Activated CD4-positive, alpha-beta T cell treated with anti-CD3 and anti-CD28 coated beads for 36 hours (primary cell): ENCODE data around the gene GALR3. TPM values are rescaled to one million over a fixed set of nuclear protein-coding genes. Genes with fewer than 3 reads are reported as not detected.
A peak's percentile ranks its signal among the peaks of the same experiment; 100 is the strongest.
"Not testable (repeated sequence)": the region's sequence is repeated elsewhere in the genome, so short reads cannot be mapped to it uniquely, and the experiment has no call there.

Experiments used
- ATAC-seq: fragments of 200-7000 bp; cut with Tn5 transposase; one replicate; pipeline ENCODE4 v1.10.0; 2021; ENCODE audit warnings: mild to moderate bottlenecking, moderate library complexity
- CTCF ChIA-PET: fragments of 350-600 bp; sonication (Branson Sonifier 250); formaldehyde crosslinking; loops from one replicate; lab custom pipeline; 2021; ENCODE audit warnings: antibody characterized with exemption; lab: Charles Lee
- POLR2A ChIA-PET: fragments of 350-600 bp; sonication (Branson Sonifier 250); formaldehyde crosslinking; loops from one replicate; lab custom pipeline; 2021; ENCODE audit warnings: antibody characterized with exemption, inconsistent platforms; lab: Charles Lee
- DNase-seq: peaks from one replicate; pipeline ENCODE4 v3.0.0-alpha.2; 2020
- H3K27ac Mint-ChIP-seq: one replicate; pipeline ENCODE4 v1.8.0; 2021; ENCODE audit warnings: mixed read lengths
- H3K27me3 Mint-ChIP-seq: one replicate; pipeline ENCODE4 v1.8.0; 2021; ENCODE audit warnings: mixed read lengths
- H3K36me3 Mint-ChIP-seq: one replicate; pipeline ENCODE4 v1.8.0; 2021; ENCODE audit warnings: low read depth, mixed read lengths
- H3K4me1 Mint-ChIP-seq: one replicate; pipeline ENCODE4 v1.8.0; 2021; ENCODE audit warnings: mixed read lengths
- H3K4me3 Mint-ChIP-seq: one replicate; pipeline ENCODE4 v1.8.0; 2021; ENCODE audit warnings: mild to moderate bottlenecking, moderate library complexity, mixed read lengths
- H3K9me3 Mint-ChIP-seq: one replicate; pipeline ENCODE4 v1.8.0; 2021; ENCODE audit warnings: low read depth, mixed read lengths
- intact Hi-C, 2 experiments: fragments of 100-400 bp; cut with DNase I in 1 of 2; cut with micrococcal nuclease in 1 of 2; formaldehyde crosslinking; loops; one replicate each; pipeline versions ENCODE4 v1.14.2 to v1.15.1; 2022 to 2024; cut with DNase I, micrococcal nuclease
- total RNA-seq, 2 experiments: library from RNA; stranded (reverse); gene quantifications; one replicate each; pipeline ENCODE4 v1.2.3, GENCODE V29; 2021

GALR3 gene
- total RNA-seq, 2 experiments from 2014 or later: 0.21 TPM; not detected in 1

DNA sequence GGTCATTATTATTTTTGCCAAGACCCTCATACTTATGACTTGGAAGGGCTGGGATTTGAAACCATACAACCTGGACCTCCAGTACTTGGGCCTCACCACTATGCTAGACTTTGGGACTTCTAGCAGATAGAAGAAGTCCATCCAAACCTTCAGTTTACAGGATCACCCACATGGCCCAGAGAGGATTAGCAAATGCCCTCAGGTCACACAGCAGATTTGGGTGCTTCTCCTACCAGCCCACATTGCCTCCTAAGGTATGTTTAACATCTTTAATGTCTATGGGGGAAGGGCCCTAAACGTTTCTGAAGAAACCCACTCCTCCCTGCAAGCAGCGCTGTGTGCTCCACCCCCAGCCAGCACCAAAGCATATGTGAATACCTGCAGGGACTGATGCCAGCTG lies 32.9 kb upstream of the GALR3 start:
- no peak overlapping the region for H3K27ac Mint-ChIP-seq
- H3K36me3 Mint-ChIP-seq: no peaks in the 10 kb centered on the region
- DNase-seq: no peak
- no peak overlapping the region for H3K4me3 Mint-ChIP-seq
- ChIA-PET CTCF (no interaction called here), POLR2A (no interaction called here)
- no peaks in the 10 kb centered on the region for H3K9me3 Mint-ChIP-seq
- H3K4me1 Mint-ChIP-seq: no peaks in the 10 kb centered on the region
- peaks cover 2% of the 10 kb centered on the region for H3K27me3 Mint-ChIP-seq
- ATAC-seq: no peak
- intact Hi-C loops: no loop called here

DNA sequence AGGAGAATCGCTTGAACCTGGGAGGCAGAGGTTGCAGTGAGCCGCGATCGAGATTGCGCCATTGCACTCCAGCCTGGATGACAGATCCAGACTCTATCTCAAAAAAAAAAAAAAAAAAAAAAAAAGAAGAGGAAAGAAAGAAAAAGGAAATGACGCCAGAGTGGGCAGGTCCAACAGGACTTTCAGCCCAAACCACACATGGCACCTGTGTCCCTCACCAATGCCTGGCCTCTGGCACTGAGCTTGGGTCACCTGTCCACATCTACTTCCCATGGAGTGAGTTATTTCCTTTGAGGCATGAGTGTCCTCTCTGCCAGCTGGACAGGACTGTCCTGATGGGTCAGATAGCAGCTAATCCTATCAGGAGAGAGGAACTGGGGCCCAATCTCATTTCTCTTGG lies 30.7 kb upstream of the GALR3 start:
- no peak for ATAC-seq
- POLR2A ChIA-PET: no interaction called here
- intact Hi-C loops: no loop called here
- no peak overlapping the region for H3K4me3 Mint-ChIP-seq
- no peaks in the 10 kb centered on the region for H3K27me3 Mint-ChIP-seq
- DNase-seq: no peak
- H3K27ac Mint-ChIP-seq: no peak overlapping the region
- H3K36me3 Mint-ChIP-seq: no peaks in the 10 kb centered on the region
- H3K9me3 Mint-ChIP-seq: no peaks in the 10 kb centered on the region
- CTCF ChIA-PET: no interaction called here
- H3K4me1 Mint-ChIP-seq: no peaks in the 10 kb centered on the region

DNA sequence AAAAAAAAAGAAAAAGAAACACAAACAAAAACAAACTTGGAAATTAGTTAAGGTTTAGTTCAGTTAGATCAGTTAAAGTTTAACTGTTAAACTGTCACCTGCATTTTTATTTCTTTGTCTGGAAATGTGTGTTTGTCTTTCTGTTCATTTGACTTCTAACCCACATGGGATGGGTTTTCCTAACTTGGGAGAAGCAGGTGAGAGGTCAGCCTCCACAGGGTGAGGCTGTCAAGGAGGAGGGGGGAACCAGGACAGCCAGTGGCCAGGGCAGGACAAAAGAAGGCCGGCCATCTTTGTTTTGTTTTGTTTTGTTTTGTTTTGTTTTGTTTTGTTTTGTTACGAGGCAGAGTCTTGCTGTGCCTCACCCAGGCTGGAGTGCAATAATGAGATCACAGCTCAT lies 28.8 kb upstream of the GALR3 start:
- H3K36me3 Mint-ChIP-seq: no peaks in the 10 kb centered on the region
- ATAC-seq (no peak), DNase-seq (no peak)
- ChIA-PET CTCF (interaction anchor here (0.6 kb wide), 1 partner anchor 377 kb away, joined by 3 read pairs; no protein-coding TSS in a partner anchor), POLR2A (no interaction called here)
- no peak overlapping the region for H3K27ac Mint-ChIP-seq
- H3K4me1 Mint-ChIP-seq: no peaks in the 10 kb centered on the region
- intact Hi-C loops: no loop called here
- H3K4me3 Mint-ChIP-seq: no peak overlapping the region
- H3K27me3 Mint-ChIP-seq: no peaks in the 10 kb centered on the region
- no peaks in the 10 kb centered on the region for H3K9me3 Mint-ChIP-seq

DNA sequence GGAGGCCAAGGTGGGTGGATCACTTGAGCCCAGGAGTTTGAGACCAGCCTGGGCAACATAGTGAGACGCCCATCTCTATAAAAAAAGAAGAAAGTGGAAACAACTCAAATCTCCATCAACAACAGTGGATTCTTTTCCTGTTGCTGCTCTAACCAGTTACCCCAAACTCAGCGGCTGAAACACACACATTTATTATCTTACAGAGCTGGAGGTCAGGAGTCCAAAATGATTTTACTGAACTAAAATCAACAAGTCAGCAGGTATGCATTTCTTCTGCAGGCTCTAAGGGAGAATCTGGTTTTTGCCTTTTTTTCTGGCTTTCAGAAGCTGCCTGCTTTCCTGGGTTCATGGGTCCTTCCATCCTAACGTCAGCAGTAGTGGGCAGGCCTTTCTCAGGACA lies 27.1 kb upstream of the GALR3 start:
- H3K27ac Mint-ChIP-seq: no peak overlapping the region
- DNase-seq: no peak
- peaks cover 3% of the 10 kb centered on the region for H3K27me3 Mint-ChIP-seq
- POLR2A ChIA-PET: interaction anchor here (0.7 kb wide), 1 partner anchor 77 kb away, joined by 4 read pairs; no protein-coding TSS in a partner anchor
- CTCF ChIA-PET: interaction anchor here (0.6 to 0.7 kb wide), 3 partner anchors 115 to 162 kb away, joined by 3 read pairs; no protein-coding TSS in a partner anchor
- no peak overlapping the region for H3K4me3 Mint-ChIP-seq
- H3K4me1 Mint-ChIP-seq: no peaks in the 10 kb centered on the region
- intact Hi-C loops: no loop called here
- H3K36me3 Mint-ChIP-seq: no peaks in the 10 kb centered on the region
- no peaks in the 10 kb centered on the region for H3K9me3 Mint-ChIP-seq
- no peak for ATAC-seq

DNA sequence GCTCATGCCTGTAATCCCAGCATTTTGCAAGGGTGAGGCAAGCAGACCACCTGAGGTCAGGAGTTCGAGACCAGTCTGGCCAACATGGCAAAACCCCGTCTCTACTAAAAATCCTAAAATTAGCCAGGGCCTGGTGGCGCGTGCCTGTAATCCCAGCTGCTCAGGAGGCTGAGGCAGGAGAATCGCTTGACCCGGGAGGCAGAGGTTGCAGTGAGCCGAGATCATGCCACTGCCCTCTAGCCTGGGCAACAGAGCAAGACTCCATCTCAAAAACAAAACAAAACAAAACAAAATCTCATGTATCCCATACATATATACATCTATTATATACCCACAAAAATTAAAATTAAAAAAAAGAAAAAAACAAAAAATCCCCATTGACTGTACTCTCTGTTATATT lies 25.9 kb upstream of the GALR3 start:
- intact Hi-C loops, H3K4me1 Mint-ChIP-seq, H3K9me3 Mint-ChIP-seq: not testable (repeated sequence)

DNA sequence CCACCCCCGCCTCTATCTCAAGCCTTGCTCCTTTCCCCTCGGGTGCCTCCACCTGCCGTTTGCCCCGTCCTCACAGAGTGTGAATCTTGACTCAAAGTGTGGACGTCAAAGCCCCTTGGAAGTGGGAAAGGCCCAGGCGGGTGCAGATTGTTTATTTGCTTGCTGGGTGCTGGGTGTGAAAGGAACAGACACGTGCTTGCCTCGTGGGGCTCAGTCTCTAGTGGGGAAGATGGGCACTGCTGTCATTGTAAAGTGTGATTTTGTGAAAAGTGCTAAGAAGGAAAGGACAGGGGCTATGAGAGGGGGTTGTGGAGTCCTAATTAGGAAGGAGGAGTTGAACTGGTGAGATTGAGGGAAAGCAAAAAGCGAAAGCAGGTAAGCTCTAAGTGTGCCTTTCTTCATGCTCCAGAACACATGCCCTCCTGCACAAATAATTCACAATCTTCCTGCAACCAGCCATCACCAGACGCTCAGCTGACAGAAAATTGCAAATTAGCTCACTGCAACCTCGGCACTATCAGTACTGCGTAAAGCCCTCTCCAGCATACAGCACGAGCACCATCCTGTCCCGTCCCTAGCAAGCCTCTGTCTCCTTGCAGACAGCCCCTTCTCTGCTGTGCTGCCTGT lies 25.2 kb upstream of the GALR3 start:
- no peaks in the 10 kb centered on the region for H3K9me3 Mint-ChIP-seq
- H3K4me3 Mint-ChIP-seq: no peak overlapping the region
- no peak overlapping the region for H3K27ac Mint-ChIP-seq
- ChIA-PET POLR2A (interaction anchor here (0.6 kb wide), 1 partner anchor 370 kb away, joined by 3 read pairs; no protein-coding TSS in a partner anchor), CTCF (interaction anchor here (0.6 kb wide), 1 partner anchor 499 kb away, joined by 3 read pairs; no protein-coding TSS in a partner anchor)
- DNase-seq: no peak
- peaks cover 4% of the 10 kb centered on the region for H3K4me1 Mint-ChIP-seq
- intact Hi-C loops: no loop called here
- no peak for ATAC-seq
- H3K36me3 Mint-ChIP-seq: no peaks in the 10 kb centered on the region
- peaks cover 7% of the 10 kb centered on the region for H3K27me3 Mint-ChIP-seq

More for the DNA sequence above, 25.9 kb upstream of the GALR3 start:
- CTCF ChIA-PET, H3K36me3 Mint-ChIP-seq, ATAC-seq, H3K27me3 Mint-ChIP-seq, H3K27ac Mint-ChIP-seq, POLR2A ChIA-PET, DNase-seq, H3K4me3 Mint-ChIP-seq: not testable (repeated sequence)

DNA sequence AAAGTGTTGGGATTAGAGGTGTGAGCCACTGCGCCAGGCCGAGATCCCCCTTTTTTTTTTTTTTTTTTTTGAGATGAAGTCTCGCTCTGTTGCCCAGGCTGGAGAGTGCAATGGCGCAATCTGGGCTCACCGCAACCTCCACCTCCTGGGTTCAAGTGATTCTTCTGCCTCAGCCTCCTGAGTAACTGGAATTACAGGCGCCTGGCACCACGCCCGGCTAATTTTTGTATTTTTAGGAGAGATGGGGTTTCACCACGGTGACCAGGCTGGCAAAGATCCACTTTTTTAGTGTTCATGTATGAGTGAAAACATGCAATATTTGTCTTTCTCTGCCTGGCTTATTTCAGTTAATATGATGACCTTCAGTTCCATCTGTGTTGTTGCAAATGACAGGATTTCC lies 23.2 kb upstream of the GALR3 start:
- intact Hi-C loops: loop anchor here in 1 of 2 experiments (5.0 to 10.0 kb wide), 2 partner anchors 555 to 597 kb away; partner anchors contain the start of gene RAC2
- H3K27me3 Mint-ChIP-seq: peaks cover 16% of the 10 kb centered on the region
- H3K27ac Mint-ChIP-seq, POLR2A ChIA-PET, H3K4me3 Mint-ChIP-seq, CTCF ChIA-PET, DNase-seq, ATAC-seq, H3K36me3 Mint-ChIP-seq, H3K9me3 Mint-ChIP-seq: not testable (repeated sequence)
- peaks cover 16% of the 10 kb centered on the region for H3K4me1 Mint-ChIP-seq

DNA sequence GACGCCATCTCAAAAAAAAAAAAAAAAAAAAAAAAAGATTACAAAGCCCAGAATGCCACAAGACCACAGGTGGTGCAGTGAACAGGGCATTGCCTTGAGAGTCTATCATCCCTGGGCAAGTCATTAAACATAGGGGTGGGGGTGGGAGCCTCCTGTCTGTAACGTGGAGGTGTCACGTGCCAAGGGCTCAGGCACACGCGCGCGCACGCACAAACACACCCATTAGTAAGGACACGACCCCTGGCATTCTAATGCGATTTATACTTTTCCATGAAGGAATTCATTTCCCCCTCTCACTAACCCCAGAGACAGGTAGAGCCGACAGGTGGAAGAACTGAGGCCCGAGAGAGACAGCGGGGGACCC lies 21.3 kb upstream of the GALR3 start:
- DNase-seq (no peak), ATAC-seq (no peak)
- Mint-ChIP-seq H3K4me3 (peak overlapping the region; percentile 58), H3K36me3 (no peaks in the 10 kb centered on the region), H3K9me3 (no peaks in the 10 kb centered on the region), H3K27me3 (peaks cover 29% of the 10 kb centered on the region), H3K27ac (no peak overlapping the region), H3K4me1 (peaks cover 31% of the 10 kb centered on the region)
- ChIA-PET CTCF (no interaction called here), POLR2A (no interaction called here)
- intact Hi-C loops: loop anchor here in 1 of 2 experiments (5.0 to 10.0 kb wide), 2 partner anchors 557 to 595 kb away; partner anchors contain the start of gene RAC2

DNA sequence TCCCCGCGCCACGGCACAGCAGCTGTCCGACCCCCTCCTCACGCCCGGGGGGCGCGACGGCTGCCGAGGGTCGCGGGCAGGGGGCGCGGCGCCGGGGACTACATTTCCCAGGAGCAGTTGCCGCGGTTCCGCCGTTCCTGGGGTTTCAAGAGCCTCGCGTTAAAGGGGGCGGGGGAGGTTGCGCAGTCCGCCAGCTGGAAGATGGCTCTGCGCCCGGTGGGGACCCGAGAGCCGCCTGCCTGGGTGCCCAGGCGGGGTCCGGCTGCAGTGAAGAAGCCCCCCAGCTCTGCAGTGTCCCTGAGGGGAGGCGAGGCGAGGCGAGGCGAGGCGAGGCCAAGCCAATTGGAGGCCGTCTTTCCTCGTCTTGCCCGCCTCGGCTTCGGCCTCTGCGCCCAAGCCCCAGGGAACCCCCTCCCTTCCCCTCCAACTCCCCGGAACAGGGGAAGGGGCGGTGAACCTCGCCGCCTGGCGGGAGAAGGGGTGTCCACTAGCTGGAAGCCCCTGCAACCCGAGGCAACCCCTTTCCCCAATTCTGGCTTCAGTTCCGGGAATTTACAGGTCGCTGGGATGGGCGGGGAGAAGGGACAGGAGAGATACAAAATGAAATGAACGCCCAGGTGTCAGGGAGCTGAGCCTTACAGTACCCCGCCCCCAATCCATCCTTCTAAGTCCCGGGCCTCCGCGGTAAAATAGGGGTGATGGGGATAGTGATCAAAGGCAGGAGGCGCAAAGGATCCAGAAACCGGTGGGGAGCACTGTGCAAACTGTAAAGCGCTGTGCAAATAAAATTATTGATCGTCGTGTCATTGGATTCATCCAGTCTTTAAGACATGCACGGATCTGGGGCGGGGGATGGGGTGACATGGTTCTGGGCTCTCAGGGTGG lies 20.6 kb upstream of the GALR3 start:
- DNase-seq (peak; percentile 60), ATAC-seq (peak; percentile 32)
- Mint-ChIP-seq H3K4me1 (peaks cover 36% of the 10 kb centered on the region), H3K9me3 (no peaks in the 10 kb centered on the region), H3K27me3 (peaks cover 34% of the 10 kb centered on the region), H3K27ac (no peak overlapping the region), H3K4me3 (peak overlapping the region; percentile 64), H3K36me3 (no peaks in the 10 kb centered on the region)
- POLR2A ChIA-PET: no interaction called here
- intact Hi-C loops: loop anchor here in 1 of 2 experiments (5.0 to 10.0 kb wide), 2 partner anchors 558 to 595 kb away; partner anchors contain the start of gene RAC2
- CTCF ChIA-PET: no interaction called here

DNA sequence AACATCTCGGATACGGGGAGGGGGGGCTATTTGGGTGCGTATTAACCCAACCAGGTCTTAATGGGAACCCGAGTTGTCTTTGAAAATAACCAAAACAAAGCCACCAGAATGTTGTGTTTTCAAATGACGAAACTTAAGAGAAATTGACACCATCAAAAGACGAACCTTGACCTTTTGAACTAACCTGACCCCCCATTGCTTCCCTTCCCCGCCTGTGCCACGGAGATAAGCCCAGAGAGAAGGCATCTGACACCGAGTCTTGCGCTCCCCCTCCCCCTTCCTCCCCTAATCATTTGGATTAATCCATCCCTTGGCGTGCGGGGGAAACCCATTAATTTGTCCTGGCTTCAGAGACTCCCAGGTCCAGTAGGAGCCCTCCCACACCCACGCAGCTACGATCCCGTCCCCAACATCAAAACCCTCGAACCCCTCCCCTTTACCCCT lies 20.0 kb upstream of the GALR3 start:
- no peak overlapping the region for H3K27ac Mint-ChIP-seq
- POLR2A ChIA-PET: no interaction called here
- ATAC-seq (no peak), DNase-seq (no peak)
- peak overlapping the region; percentile 64 for H3K4me3 Mint-ChIP-seq
- no peaks in the 10 kb centered on the region for H3K36me3 Mint-ChIP-seq
- peaks cover 35% of the 10 kb centered on the region for H3K27me3 Mint-ChIP-seq
- intact Hi-C loops: loop anchor here in 1 of 2 experiments (5.0 to 10.0 kb wide), 2 partner anchors 558 to 594 kb away; partner anchors contain the start of gene RAC2
- H3K9me3 Mint-ChIP-seq: no peaks in the 10 kb centered on the region
- CTCF ChIA-PET: no interaction called here
- peaks cover 38% of the 10 kb centered on the region for H3K4me1 Mint-ChIP-seq

DNA sequence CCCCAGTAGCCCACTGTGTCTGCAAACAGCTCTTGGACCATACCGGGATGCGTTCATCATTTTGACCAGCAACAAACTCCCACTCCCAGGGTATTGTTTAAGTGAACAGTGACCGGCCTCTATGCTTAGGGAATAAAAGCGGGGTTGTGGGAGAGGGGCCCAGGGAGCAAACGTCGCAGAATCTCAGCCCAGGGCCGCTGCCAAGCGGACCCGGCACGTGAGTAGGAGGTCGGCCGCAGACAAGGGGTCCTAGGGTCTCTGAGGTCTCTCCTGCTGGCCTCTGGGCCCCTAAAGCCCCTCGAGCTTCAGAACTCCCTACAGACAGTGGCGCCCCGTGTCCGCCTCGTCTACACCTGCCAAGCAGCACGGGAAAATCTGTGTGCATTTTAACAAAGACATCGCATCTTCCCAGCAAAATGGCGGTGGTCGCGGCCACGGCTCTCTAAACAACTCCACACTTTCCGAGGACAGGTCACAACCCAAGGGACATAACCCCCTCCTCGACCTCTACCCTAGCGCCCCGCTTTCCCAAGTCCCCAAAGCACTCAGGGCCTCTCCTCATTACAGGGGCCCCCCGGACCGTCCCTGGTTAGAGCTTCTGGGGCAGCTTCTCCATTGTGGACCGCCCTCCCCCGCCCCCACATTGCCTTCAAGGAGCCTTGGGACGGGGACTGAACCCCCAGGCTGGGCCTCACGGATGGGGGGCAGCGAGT lies 19.4 kb upstream of the GALR3 start:
- peaks cover 42% of the 10 kb centered on the region for H3K4me1 Mint-ChIP-seq
- peak overlapping the region; percentile 43 for H3K4me3 Mint-ChIP-seq
- no peak for DNase-seq
- CTCF ChIA-PET: interaction anchor here (0.6 kb wide), 1 partner anchor 55 kb away, joined by 3 read pairs; no protein-coding TSS in a partner anchor
- ATAC-seq: no peak
- H3K27me3 Mint-ChIP-seq: peaks cover 37% of the 10 kb centered on the region
- no peak overlapping the region for H3K27ac Mint-ChIP-seq
- no peaks in the 10 kb centered on the region for H3K9me3 Mint-ChIP-seq
- no peaks in the 10 kb centered on the region for H3K36me3 Mint-ChIP-seq
- intact Hi-C loops: loop anchor here in 1 of 2 experiments (5.0 to 10.0 kb wide), 2 partner anchors 559 to 594 kb away; partner anchors contain the start of gene RAC2
- POLR2A ChIA-PET: no interaction called here
